ENCODE data around the gene SLC2A1.

Gene SLC2A1

GRCh38 chr1:42910985-42911384 is 47.7 kb downstream of the SLC2A1 start:
- in situ Hi-C loops (cut with MboI; ENCODE audit: low sequenced_read_pairs), result no loop called here

GRCh38 chr1:42908046-42908445 is 50.6 kb downstream of the SLC2A1 start:
- in situ Hi-C loops (cut with MboI; ENCODE audit: low sequenced_read_pairs), result loop anchor here (10.0 kb wide), 1 partner anchor 177 kb away; no protein-coding TSS in a partner anchor

DNA sequence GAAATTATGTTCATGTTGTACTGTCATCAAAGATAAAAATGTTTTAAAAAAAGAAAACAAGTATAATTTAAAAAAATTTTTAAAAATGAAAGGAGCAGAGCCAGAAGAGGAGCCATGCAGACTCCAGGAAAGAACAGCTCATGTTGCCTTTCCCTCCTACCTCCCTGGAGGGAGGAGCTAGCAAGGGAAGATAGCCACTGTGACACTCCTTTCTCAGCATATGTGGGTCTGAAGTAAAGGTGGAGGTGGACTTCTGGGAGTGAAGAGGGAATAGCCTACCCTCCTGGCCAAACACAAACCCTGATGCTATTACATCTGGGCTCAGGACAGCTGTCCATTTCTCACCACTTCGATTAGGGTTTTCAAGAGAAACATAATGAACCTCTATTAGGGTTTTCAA is 54.2 kb downstream of the SLC2A1 start:
- in situ Hi-C loops (cut with MboI; ENCODE audit: low sequenced_read_pairs), result loop anchor here (10.0 kb wide), 1 partner anchor 180 kb away; no protein-coding TSS in a partner anchor

DNA sequence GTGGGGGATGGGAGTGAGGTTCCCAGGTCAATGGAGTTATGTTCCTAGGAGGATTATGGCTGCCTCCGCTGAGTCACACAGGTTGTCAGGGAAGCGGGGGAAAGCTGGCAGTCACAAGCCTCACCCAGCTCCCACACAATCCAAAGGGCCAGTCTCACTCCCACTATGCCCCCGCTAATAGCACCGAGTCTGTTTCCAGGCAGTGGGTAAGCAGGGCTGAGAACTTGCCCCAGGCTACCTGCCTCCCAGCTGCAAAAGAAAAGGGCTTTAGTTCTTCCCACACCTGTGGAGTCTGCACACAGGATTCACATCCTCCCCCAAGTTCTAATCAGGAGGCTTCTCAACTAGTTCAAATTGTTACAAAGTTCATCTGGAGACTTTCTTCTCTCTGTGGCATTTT is 58.7 kb downstream of the SLC2A1 start:
- in situ Hi-C loops (cut with MboI; ENCODE audit: low sequenced_read_pairs), result loop anchor here (10.0 kb wide), 1 partner anchor 185 kb away; no protein-coding TSS in a partner anchor

GRCh38 chr1:42891465-42892138 is 67.1 kb downstream of the SLC2A1 start:
- in situ Hi-C loops (cut with MboI; ENCODE audit: low sequenced_read_pairs), result no loop called here

GRCh38 chr1:42889264-42889663 is 69.4 kb downstream of the SLC2A1 start:
- in situ Hi-C loops (cut with MboI; ENCODE audit: low sequenced_read_pairs), result no loop called here

- in situ Hi-C loops (cut with MboI; ENCODE audit: low sequenced_read_pairs), result no loop called here
These were observed 70.5 kb downstream of the SLC2A1 start for GRCh38 chr1:42888013-42888633.

- in situ Hi-C loops (cut with MboI; ENCODE audit: low sequenced_read_pairs), result no loop called here
These were observed 71.3 kb downstream of the SLC2A1 start for GRCh38 chr1:42887366-42887765.

DNA sequence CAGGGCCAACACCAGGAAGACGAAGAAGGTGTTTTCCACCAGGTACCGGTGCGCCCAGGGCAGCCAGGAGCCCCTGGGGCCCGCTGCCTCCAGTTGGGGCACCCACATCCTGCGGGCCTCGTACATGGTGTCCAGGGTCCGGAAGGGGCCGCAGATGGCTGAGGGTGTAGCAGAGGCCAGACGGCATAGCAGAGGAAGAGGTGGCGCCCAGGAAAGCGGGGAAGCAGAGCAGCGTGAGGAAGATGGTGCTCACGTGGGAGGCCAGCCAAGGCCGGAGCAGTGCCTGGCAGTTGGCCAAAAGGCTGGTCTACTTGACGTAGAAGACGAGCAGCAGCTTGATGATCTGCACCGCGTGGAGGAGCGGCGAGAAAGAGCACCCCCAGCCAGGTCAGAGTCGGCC is 71.9 kb downstream of the SLC2A1 start:
- in situ Hi-C loops (cut with MboI; ENCODE audit: low sequenced_read_pairs), result no loop called here

- in situ Hi-C loops (cut with MboI; ENCODE audit: low sequenced_read_pairs), result no loop called here
These were observed 72.5 kb downstream of the SLC2A1 start for GRCh38 chr1:42886046-42886739.

- in situ Hi-C loops (cut with MboI; ENCODE audit: low sequenced_read_pairs), result no loop called here
These were observed 78.3 kb downstream of the SLC2A1 start for GRCh38 chr1:42880384-42880783.

GRCh38 chr1:42877380-42877779 is 81.3 kb downstream of the SLC2A1 start:
- in situ Hi-C loops (cut with MboI; ENCODE audit: low sequenced_read_pairs), result no loop called here

DNA sequence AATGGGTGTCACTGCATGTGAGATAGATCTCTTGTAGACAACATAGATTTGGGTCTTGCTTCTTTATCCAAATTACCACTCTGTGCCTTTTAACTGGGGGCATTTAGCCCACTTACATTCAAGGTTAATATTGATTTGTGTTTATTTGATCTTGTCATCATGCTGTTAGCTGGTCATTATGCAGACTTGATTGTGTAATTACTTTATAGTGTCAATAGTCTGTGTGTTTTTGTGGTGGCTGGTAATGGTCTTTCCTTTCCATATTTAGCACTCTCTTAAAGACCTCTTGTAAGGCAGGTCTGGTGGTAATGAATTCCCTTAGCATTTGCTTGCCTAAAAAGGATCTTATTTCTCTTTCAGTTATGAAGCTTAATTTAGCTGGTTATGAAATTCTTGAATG is 82.7 kb downstream of the SLC2A1 start:
- in situ Hi-C loops (cut with MboI; ENCODE audit: low sequenced_read_pairs), result no loop called here

Measured in HL-60/S4 treated with retinoic acid at 250 ng/mL for 4 days and 3 days (cell line).